IPS-20b (cell line): ENCODE measurements around the gene SLC38A4.
"Not testable (repeated sequence)": the region's sequence is repeated elsewhere in the genome, so short reads cannot be mapped to it uniquely, and the experiment has no call there.

Source experiments
- H3K27ac ChIP-seq: one replicate; pipeline ENCODE4 v1.5.1; 2013; ENCODE audit warnings: low read length
- H3K27me3 ChIP-seq: 2 replicates; pipeline ENCODE4 v1.6.1; 2013; ENCODE audit warnings: mild to moderate bottlenecking, low read length, inconsistent platforms; ENCODE audit not compliant: insufficient read depth
- H3K36me3 ChIP-seq: 2 replicates; pipeline ENCODE4 v1.6.1; 2013; ENCODE audit warnings: low read depth, mild to moderate bottlenecking, inconsistent platforms, low read length, moderate library complexity; ENCODE audit not compliant: insufficient read depth
- H3K4me1 ChIP-seq: 2 replicates; pipeline ENCODE4 v1.6.1; 2013; ENCODE audit warnings: mild to moderate bottlenecking, control low read depth, inconsistent platforms, low read length, moderate library complexity; ENCODE audit not compliant: insufficient read depth
- H3K4me3 ChIP-seq: 2 replicates; pipeline ENCODE4 v1.5.1; 2013; ENCODE audit warnings: mild to moderate bottlenecking, low read length, inconsistent platforms
- H3K9ac ChIP-seq: 2 replicates; pipeline ENCODE4 v1.6.1; 2013; ENCODE audit warnings: low read depth, mild to moderate bottlenecking, inconsistent platforms, low read length, moderate library complexity
- H3K9me3 ChIP-seq: 2 replicates; pipeline ENCODE4 v1.6.1; 2013; ENCODE audit warnings: mild to moderate bottlenecking, low read depth, low read length, inconsistent platforms; ENCODE audit not compliant: insufficient read depth

Gene SLC38A4

GRCh38 chr12:46742271-46742670, 83.5 kb downstream of the SLC38A4 start:
- not testable (repeated sequence) for H3K9me3 ChIP-seq, H3K4me3 ChIP-seq, H3K4me1 ChIP-seq

GRCh38 chr12:46725332-46725731, 100.5 kb downstream of the SLC38A4 start:
- Histone ChIP-seq H3K4me1 (no peaks in the 10 kb centered on the region), H3K27me3 (no peaks in the 10 kb centered on the region), H3K27ac (no peak overlapping the region), H3K9me3 (no peaks in the 10 kb centered on the region), H3K4me3 (no peak overlapping the region), H3K36me3 (no peaks in the 10 kb centered on the region), H3K9ac (no peak overlapping the region)

More at GRCh38 chr12:46742271-46742670, 83.5 kb downstream of the SLC38A4 start:
- not testable (repeated sequence) for H3K27ac ChIP-seq, H3K27me3 ChIP-seq, H3K9ac ChIP-seq, H3K36me3 ChIP-seq

GRCh38 chr12:46723629-46724419, 102.0 kb downstream of the SLC38A4 start:
- Histone ChIP-seq H3K9me3 (no peaks in the 10 kb centered on the region), H3K4me3 (no peak overlapping the region), H3K27ac (no peak overlapping the region), H3K9ac (no peak overlapping the region), H3K27me3 (no peaks in the 10 kb centered on the region), H3K4me1 (no peaks in the 10 kb centered on the region), H3K36me3 (no peaks in the 10 kb centered on the region)

- no peaks in the 10 kb centered on the region for H3K4me1 ChIP-seq
- H3K27me3 ChIP-seq: no peaks in the 10 kb centered on the region
- no peak overlapping the region for H3K4me3 ChIP-seq
- H3K36me3 ChIP-seq: no peaks in the 10 kb centered on the region
- no peaks in the 10 kb centered on the region for H3K9me3 ChIP-seq
- no peak overlapping the region for H3K9ac ChIP-seq
- H3K27ac ChIP-seq: no peak overlapping the region
Measured at GRCh38 chr12:46722394-46723185, 103.2 kb downstream of the SLC38A4 start.

GRCh38 chr12:46718495-46718894, 107.3 kb downstream of the SLC38A4 start:
- H3K4me1 ChIP-seq: no peaks in the 10 kb centered on the region
- H3K4me3 ChIP-seq: no peak overlapping the region
- H3K36me3 ChIP-seq: no peaks in the 10 kb centered on the region
- H3K27me3 ChIP-seq: no peaks in the 10 kb centered on the region
- no peak overlapping the region for H3K27ac ChIP-seq
- no peaks in the 10 kb centered on the region for H3K9me3 ChIP-seq
- no peak overlapping the region for H3K9ac ChIP-seq

- H3K36me3 ChIP-seq: no peaks in the 10 kb centered on the region
- H3K9me3 ChIP-seq: no peaks in the 10 kb centered on the region
- no peak overlapping the region for H3K4me3 ChIP-seq
- H3K9ac ChIP-seq: no peak overlapping the region
- no peaks in the 10 kb centered on the region for H3K4me1 ChIP-seq
- no peaks in the 10 kb centered on the region for H3K27me3 ChIP-seq
- H3K27ac ChIP-seq: no peak overlapping the region
Measured at GRCh38 chr12:46717868-46718267, 107.9 kb downstream of the SLC38A4 start.

GRCh38 chr12:46717159-46717558, 108.6 kb downstream of the SLC38A4 start:
- no peak overlapping the region for H3K9ac ChIP-seq
- H3K4me3 ChIP-seq: no peak overlapping the region
- no peaks in the 10 kb centered on the region for H3K27me3 ChIP-seq
- H3K27ac ChIP-seq: no peak overlapping the region
- no peaks in the 10 kb centered on the region for H3K36me3 ChIP-seq
- no peaks in the 10 kb centered on the region for H3K4me1 ChIP-seq
- no peaks in the 10 kb centered on the region for H3K9me3 ChIP-seq
